GM12801 (cell line): ENCODE data around the gene EXOC2.

Source experiments
- TF ChIP-seq, protein P1 (sequence below): IDR thresholded peaks from one replicate; pipeline ENCODE4 v1.5.1; 2011; ENCODE audit warnings: control low read depth; ENCODE audit not compliant: insufficient read length; ENCODE audit errors: extremely low read depth

Gene EXOC2

DNA sequence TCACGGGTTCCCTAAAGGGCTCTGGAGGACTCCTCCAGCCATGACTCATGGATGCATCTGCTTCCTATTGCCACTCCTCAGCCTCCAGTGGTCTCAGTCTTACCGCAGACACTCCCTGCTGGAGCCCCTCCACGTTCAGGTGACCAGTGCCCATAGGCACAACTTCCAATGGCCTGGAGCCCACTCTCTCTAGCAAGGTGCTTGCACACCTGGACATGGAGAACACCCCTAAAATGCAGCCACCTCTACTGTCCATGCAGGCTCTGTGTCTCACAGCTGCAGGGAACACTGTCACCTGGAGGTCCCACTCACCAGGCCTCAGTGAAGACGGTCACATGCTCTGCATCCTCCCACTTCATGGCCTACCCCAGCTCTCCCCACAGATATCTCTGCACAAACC, 72.0 kb downstream of the EXOC2 start:
- TF ChIP-seq, protein P1, sequence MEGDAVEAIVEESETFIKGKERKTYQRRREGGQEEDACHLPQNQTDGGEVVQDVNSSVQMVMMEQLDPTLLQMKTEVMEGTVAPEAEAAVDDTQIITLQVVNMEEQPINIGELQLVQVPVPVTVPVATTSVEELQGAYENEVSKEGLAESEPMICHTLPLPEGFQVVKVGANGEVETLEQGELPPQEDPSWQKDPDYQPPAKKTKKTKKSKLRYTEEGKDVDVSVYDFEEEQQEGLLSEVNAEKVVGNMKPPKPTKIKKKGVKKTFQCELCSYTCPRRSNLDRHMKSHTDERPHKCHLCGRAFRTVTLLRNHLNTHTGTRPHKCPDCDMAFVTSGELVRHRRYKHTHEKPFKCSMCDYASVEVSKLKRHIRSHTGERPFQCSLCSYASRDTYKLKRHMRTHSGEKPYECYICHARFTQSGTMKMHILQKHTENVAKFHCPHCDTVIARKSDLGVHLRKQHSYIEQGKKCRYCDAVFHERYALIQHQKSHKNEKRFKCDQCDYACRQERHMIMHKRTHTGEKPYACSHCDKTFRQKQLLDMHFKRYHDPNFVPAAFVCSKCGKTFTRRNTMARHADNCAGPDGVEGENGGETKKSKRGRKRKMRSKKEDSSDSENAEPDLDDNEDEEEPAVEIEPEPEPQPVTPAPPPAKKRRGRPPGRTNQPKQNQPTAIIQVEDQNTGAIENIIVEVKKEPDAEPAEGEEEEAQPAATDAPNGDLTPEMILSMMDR = no peak

- TF ChIP-seq, protein P1 = no peak
Observed at GRCh38 chr6:620166-620565, 72.8 kb downstream of the EXOC2 start.

DNA sequence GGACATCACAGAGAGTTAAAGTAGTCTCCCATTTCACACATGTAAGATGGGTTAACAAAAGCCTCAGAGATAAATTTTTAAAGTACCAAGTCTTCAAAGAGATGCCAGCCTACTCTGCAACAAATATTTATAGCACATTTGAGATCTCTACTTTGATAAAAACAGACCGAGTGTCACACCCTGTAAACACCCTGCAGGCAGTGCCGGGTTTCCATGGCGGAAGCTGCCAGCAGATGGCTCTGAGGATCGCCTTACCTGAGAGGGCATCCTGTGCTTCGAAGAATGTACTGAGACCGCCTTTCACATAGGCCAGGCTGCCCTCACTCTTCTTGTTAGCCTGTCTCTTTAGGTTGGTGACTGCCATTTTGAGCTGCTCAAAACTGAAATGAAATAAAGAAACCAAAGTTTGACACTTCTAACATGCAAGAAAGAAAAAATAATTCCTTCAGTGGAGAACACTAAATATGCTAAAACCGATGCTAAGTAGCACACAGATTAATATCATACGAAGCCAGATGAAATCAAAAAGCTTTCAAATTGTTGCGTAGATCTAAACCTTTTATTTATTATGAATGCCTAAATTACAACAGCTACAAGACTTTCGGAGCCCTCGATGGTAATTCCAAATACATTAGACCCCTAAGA, 75.4 kb downstream of the EXOC2 start:
- TF ChIP-seq, protein P1 = no peak

GRCh38 chr6:613981-614380, 79.0 kb downstream of the EXOC2 start:
- TF ChIP-seq, protein P1 = no peak

DNA sequence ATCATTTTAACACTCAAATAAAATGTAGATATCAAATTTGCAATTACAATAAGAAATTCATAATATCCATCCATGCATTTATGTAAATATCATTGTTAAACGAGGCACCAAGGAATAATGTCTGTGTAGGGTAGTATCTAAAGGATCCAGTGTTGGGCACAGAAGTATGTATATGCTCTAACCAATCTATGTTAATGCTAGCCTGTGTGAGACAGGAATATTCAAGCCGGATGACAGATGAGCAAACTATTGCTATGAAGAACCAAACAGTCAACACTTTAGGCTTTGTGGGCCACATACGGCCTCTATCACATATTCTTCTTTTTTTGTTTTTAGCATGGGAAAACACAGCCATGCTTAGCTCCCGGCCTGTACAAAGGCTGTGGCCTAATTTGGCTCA, 81.0 kb downstream of the EXOC2 start:
- TF ChIP-seq, protein P1 = no peak

DNA sequence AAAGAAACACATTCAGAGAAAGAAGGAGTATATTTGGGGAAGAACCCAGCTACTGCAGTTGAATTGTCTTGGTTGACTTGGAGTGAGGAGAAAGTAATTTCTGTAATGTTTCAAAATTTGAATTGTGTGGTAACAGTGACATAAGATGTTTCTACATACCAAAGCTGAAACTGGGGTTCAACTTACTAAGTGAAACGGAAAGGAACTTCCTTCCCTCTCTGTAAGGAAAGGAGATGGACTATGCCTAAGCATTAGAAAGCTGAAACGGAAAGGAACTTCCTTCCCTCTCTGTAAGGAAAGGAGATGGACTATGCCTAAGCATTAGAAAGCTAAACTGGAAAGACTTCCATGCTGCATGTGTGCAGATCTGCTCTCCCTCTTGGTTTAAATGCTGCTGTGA, 82.1 kb downstream of the EXOC2 start:
- TF ChIP-seq, protein P1 = no peak

- TF ChIP-seq, protein P1 = no peak
Observed at GRCh38 chr6:609905-610304, 83.0 kb downstream of the EXOC2 start.
